GM10248 (cell line): ENCODE data around the gene BAHCC1.
A peak's percentile ranks its signal among the peaks of the same experiment; 100 is the strongest.

Experiments used
- CTCF ChIA-PET: fragments of 300-600 bp; sonication (Branson Sonifier 250); formaldehyde crosslinking; extraction: SDS; loops from one replicate; lab custom pipeline; 2021; ENCODE audit warnings: antibody characterized with exemption; lab: Yijun Ruan, JAX
- POLR2A ChIA-PET: fragments of 350-650 bp; sonication (Branson Sonifier 250); formaldehyde crosslinking; extraction: SDS; loops from one replicate; lab custom pipeline; 2020; ENCODE audit warnings: antibody characterized with exemption; lab: Yijun Ruan, JAX
- DNase-seq: peaks from one replicate; pipeline ENCODE4 v3.0.0; 2012; ENCODE audit errors: extremely low spot score
- TF ChIP-seq, protein P1 (sequence below): IDR thresholded peaks from 2 replicates; pipeline ENCODE4 v1.5.1; 2012; ENCODE audit warnings: mild to moderate bottlenecking, low read depth; ENCODE audit errors: extremely low read depth, missing control alignments, control extremely low read depth

BAHCC1 gene

DNA sequence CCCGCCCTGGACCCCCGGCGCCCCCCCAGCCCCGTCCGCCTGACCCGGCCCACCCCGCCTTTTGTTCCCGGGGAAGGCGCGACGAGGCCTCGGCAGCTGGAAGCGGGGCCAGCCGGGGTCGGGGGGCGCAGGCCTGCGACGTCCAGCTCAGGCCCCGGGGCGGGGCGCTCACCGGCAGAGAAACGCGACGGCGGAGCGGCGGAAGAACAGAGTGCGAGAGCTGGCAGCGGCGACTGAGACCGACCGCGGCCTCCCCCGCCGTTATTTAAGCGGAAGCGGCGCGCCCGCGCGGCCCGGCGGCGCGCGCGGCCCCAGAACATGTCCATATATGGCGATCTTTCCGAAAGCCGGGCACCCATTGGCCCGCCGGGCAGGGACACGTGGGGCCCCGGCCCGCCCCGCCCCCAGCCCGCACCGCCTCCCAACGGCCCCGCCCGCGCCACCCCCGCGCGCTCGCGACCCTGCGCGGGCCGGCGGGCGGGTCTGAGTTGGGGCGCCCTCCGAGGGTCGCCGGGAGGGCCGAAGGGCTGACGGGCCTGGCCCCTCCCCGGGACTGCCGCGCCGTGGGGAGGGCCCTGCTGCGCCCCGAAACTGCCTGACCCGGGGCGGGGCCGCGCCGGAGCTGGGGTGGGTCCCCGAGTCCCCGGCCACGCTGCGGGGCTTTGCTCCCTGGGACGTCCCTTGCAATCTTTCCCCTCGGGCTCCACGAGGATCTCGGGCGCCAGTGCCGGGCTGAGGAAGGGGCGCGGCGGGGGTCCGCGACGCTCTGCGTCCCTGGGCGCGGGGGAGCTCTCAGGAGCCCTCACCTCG lies 117.5 kb downstream of the BAHCC1 start, which contains the start of gene ACTG1:
ACTG1 (minus strand) TSS at position 238 of the 810 bp plus-strand sequence. CDS start 445 bp downstream, outside the sequence.
- TF ChIP-seq, protein P1, sequence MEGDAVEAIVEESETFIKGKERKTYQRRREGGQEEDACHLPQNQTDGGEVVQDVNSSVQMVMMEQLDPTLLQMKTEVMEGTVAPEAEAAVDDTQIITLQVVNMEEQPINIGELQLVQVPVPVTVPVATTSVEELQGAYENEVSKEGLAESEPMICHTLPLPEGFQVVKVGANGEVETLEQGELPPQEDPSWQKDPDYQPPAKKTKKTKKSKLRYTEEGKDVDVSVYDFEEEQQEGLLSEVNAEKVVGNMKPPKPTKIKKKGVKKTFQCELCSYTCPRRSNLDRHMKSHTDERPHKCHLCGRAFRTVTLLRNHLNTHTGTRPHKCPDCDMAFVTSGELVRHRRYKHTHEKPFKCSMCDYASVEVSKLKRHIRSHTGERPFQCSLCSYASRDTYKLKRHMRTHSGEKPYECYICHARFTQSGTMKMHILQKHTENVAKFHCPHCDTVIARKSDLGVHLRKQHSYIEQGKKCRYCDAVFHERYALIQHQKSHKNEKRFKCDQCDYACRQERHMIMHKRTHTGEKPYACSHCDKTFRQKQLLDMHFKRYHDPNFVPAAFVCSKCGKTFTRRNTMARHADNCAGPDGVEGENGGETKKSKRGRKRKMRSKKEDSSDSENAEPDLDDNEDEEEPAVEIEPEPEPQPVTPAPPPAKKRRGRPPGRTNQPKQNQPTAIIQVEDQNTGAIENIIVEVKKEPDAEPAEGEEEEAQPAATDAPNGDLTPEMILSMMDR = no peak
- POLR2A ChIA-PET = interaction anchor here (0.6 to 1.4 kb wide), 8 partner anchors 23 to 293 kb away, joined by 3 to 4 read pairs (median 3); partner anchors contain the start of genes CEP131 and FAAP100
- peak; percentile 93 for DNase-seq
- CTCF ChIA-PET = no interaction called here

DNA sequence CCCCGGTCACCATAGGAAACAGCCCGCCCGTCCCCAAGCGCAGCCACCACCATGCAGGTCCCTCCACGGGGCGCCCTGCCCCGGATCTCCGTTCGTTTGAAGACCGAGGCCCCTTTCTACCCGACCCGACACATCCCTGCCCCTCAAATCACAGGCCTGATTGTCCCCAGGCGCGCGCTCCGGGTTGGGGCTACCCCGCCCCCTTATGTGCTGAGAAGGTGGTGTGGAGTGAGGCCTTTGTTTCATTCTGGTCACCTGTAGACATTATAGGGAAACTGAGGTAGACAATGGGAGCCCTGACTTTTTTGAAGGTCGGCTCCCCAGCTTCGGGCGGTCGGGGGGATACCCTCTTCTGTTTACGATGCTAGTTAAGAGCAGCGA lies 118.1 kb downstream of the BAHCC1 start:
- CTCF ChIA-PET = no interaction called here
- TF ChIP-seq, protein P1 = no peak
- POLR2A ChIA-PET = interaction anchor here (0.8 to 1.4 kb wide), 2 partner anchors 39 to 294 kb away, joined by 3 to 4 read pairs; partner anchors contain the start of gene FAAP100
- no peak for DNase-seq

DNA sequence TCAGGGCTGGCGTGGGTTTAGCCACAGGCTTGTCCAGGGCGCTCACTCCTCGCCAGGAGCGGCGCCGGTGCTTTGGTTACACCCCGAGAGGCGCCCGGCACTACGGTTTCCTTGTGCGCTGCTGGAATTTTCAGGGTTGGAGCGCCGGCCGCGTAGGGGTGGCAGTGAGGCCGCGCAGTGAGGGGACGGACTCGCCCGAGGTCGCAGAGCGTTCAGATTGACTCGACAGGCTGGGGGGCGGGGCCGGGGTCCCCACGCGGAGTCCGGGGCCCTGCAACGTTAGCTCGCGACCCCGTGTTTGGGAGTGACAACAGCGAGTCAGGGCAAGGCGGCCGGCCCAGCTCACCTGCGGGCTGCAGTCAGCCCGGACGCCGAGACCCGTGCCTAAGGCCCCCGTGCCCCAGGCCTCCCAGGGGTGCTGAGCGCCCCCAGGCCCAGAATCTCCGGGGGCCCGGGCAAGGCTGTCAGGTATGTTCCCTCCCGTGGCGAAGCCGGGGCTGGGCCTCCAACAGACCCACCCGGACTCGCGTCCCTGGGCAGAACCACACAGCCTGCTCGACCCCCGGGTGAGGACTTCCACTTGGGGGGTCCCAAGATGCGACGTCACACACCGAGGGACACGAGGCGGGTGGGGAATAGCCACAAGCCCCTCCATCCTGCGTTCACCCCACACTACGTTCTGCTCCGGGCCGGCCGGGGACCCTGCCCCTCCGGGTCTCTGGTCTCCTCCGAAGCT lies 118.7 kb downstream of the BAHCC1 start:
- CTCF ChIA-PET = interaction anchor here (1.4 kb wide), 1 partner anchor 29 kb away, joined by 5 read pairs; no protein-coding TSS in a partner anchor

DNA sequence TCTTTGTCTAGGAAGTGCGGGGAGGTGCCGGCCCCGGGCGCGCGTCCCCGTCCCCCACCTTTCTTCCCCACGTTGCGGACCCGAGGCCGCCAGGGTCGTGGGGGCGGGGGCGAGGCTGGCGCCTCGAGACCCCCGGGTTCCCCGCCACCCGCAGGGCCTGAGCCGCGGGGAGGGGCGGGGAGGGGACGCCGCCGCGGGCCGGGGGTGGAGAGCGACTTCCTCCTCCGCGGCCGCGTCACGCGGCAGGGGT lies 119.2 kb downstream of the BAHCC1 start:
- POLR2A ChIA-PET = no interaction called here

More for the DNA sequence above, 118.7 kb downstream of the BAHCC1 start:
- POLR2A ChIA-PET = interaction anchor here (0.8 kb wide), 1 partner anchor 38 kb away, joined by 4 read pairs; the partner anchor contains the start of gene FAAP100
- TF ChIP-seq, protein P1 = no peak
- DNase-seq = no peak

DNA sequence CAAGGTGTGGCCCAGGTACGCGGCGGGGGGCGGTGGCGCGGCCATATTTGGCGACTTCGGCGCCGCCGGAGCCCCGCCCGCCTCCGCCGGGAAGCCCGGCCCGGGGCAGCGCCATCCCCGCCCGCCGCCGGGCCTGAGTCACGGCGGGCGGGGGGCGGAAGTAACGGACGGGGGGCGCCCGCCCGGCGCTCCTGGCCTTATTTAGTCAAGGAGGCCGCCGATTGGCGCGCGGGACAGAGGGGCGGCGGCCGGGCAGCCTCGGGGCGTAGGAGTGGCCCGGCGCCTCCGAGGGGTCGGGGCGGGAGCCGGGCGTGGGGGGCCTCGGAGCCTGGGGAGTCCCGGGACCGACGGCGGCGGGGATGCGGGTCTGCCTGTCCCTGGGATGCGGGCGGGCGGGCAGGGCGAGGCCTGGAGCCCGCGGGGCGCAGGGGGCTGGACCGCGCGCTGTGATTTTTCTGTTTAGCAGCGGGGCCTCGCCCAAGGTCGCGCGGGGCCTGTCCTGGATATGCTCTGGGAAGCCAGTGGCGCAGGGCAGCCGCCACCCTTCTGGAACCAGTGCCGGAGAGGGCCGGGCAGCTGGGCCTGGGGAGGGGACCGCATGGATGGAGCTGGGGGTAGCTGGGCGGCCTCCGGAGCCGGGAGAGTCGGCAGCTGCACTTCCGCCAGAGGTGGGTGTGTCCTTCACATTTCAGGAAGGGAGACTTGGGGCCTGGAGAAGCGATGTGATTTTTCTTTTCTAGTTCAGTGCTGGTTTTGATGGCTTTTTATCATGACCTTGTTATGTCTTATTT lies 119.7 kb downstream of the BAHCC1 start:
- ChIA-PET POLR2A (interaction anchor here (0.5 kb wide), 1 partner anchor 8 kb away, joined by 5 read pairs; no protein-coding TSS in a partner anchor), CTCF (interaction anchor here (1.2 to 1.4 kb wide), 2 partner anchors 30 to 86 kb away, joined by 4 to 5 read pairs; no protein-coding TSS in a partner anchor)
- DNase-seq = peak; percentile 83
- TF ChIP-seq, protein P1 = no peak

More for the DNA sequence above, 119.2 kb downstream of the BAHCC1 start:
- CTCF ChIA-PET = interaction anchor here (1.4 kb wide), 1 partner anchor 30 kb away, joined by 5 read pairs; no protein-coding TSS in a partner anchor
- TF ChIP-seq, protein P1 = no peak
- no peak for DNase-seq

DNA sequence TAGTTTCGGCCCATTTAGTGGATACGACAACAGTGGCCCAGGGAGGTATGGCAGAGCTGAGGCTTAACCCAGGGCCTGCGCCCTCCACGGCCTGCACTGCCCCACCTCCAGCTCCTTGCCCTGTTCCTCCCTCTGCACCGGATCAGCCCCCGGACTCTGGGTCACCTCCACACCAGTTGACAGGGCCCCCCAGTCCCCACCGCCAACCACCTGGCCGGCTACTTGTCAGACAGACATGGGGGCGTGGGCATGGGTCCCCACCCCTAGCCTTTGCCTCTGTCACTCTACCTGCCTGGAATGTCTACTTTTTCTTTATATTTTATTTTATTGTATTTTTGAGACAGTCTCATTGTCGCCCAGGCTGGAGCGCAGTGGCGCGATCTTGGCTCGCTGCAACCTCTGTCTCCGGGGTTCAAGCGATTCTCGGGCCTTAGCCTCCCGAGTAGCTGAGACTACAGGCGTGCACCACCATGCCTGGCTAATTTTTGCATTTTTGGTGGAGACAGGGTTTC lies 120.3 kb downstream of the BAHCC1 start:
- no peak for DNase-seq
- POLR2A ChIA-PET = no interaction called here
- CTCF ChIA-PET = interaction anchor here (1.1 to 1.4 kb wide), 3 partner anchors 31 to 85 kb away, joined by 3 to 5 read pairs (median 4); no protein-coding TSS in a partner anchor
- TF ChIP-seq, protein P1 = no peak
